ENCODE measurements around the gene HMG20B. TPM values are rescaled to one million over a fixed set of nuclear protein-coding genes. Genes with fewer than 3 reads are reported as not detected.
A peak's percentile ranks its signal among the peaks of the same experiment; 100 is the strongest.
"Not testable (repeated sequence)": the region's sequence is repeated elsewhere in the genome, so short reads cannot be mapped to it uniquely, and the experiment has no call there.

The HMG20B gene
- total RNA-seq, 1 experiment from 2014 or later: 69.3 TPM

- no peak for DNase-seq (ENCODE audit: low read depth)
These were observed 16.9 kb upstream of the HMG20B start for GRCh38 chr19:3555653-3556422.

- no peak for DNase-seq (ENCODE audit: low read depth)
These were observed 16.2 kb upstream of the HMG20B start for GRCh38 chr19:3556423-3556977.

GRCh38 chr19:3556978-3557460 is 15.7 kb upstream of the HMG20B start:
- peak; percentile 50 for DNase-seq (ENCODE audit: low read depth)

GRCh38 chr19:3557461-3558248 is 15.1 kb upstream of the HMG20B start, which contains the start of gene MFSD12:
Gene MFSD12 (minus strand): TSS chr19:3557586. CDS start chr19:3557403, 183 bp downstream.
- DNase-seq (ENCODE audit: low read depth): peak; percentile 90

- DNase-seq (ENCODE audit: low read depth): no peak
These were observed 8.8 kb upstream of the HMG20B start for GRCh38 chr19:3563709-3564524.

DNA sequence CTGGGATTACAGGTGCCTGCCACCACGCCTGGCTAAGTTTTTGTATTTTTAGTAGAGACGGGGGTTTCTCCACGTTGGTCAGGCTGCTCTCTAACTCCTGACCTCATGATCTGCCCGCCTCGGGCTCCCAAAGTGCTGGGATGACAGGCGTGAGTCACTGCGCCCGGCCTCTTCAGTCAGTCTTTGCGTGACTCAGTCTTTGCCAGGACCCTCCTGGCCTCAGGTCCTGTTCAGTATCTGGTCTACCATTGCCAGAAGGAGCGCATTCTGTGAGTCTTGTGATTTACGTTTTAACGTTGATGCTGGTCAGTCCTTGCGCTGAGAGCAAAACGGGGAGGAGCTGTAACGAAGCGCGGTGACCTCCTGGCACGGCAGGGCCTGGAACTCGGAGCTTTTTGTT is 7.6 kb upstream of the HMG20B start:
- peak; percentile 92 for DNase-seq (ENCODE audit: low read depth)

- DNase-seq (ENCODE audit: low read depth): not testable (repeated sequence)
These were observed 2.7 kb upstream of the HMG20B start for GRCh38 chr19:3570042-3570441.

DNA sequence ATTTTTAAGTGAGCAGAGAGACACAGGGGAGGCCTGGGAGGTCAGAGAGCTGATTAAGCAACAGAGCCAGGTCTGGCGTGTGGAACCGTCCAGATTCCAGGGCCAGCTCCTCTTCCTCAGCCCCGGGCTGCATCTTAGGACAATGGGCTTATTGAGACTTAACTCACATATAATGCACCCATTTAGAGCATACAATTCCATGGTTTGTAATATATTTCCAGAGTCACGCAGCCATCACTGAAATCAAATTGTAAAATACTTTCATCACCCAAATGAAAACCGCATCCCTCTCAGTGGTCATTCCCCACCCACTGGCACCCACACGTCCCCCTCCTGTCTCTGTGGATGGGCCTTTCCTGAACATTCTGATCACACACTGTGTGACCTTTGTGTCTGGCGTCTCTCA is 2.1 kb upstream of the HMG20B start:
- DNase-seq (ENCODE audit: low read depth): no peak

GRCh38 chr19:3572132-3572854 is 451 bp upstream of the HMG20B start:
- peak; percentile 100 for DNase-seq (ENCODE audit: low read depth)

DNA sequence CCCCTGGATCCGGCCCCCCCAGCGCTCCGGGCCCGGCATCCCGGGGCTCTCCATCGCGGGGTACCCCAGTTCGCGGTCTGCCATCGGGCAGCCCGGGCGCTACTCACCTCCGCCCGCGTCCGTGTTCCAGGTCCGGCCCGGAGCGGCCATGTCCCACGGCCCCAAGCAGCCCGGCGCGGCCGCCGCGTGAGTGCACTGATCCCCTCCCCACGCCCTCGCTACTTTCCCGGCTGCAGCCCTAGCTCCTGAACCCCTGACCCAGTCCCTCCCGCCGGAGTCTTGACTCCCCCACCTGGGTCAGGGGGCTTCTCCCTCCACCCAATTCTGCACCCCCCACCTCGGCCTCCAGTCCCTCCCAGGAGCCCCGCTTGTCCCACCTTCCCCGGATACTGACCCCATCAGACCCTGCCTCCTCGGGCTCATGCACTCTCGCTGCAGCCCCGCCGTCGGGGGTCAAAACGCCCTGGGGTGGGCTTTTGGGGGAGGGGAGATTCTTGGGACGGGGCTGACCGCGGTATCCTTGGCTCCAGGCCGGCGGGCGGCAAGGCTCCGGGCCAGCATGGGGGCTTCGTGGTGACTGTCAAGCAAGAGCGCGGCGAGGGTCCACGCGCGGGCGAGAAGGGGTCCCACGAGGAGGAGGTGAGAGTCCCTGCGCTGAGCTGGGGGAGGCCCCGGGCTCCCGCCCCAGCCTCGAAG is 566 bp downstream of the HMG20B start:
- no peak for DNase-seq (ENCODE audit: low read depth)

GRCh38 chr19:3573858-3574637 is 1.3 kb downstream of the HMG20B start:
- DNase-seq (ENCODE audit: low read depth): peak; percentile 91

GRCh38 chr19:3575260-3575741 is 2.6 kb downstream of the HMG20B start:
- DNase-seq (ENCODE audit: low read depth): peak; percentile 65

DNA sequence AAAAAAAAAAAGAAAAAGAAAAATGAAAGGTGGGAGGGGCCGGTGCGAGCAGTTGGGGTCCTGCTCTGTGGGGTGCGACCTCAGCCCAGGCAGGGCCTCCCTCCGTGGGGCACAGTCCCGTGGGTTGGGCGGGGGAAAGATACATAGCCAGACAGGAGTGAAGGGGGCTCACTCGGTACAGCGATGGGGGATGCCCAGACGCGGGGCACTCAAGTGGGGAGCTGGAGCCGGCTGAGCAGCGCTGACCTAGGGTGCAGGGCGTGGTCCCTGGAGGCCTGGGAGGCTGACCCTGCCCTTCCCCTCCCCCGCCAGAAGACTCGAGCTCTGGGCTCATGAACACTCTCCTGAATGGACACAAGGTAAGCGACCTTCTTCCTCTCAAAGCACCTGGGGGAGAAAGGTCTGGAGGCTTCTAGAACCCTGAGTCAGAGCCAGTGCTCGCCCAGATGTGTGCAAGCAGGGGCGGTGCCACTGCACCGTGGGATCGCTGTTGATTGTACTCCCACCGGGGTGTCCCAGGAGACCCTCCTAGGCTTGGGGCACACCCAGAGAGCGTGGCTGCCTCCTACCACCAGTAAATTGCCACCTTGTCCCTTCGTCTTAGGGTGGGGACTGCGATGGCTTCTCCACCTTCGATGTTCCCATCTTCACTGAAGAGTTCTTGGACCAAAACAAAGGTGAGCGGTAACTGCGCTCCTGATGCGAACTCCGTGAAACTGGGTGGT is 3.4 kb downstream of the HMG20B start:
- no peak for DNase-seq (ENCODE audit: low read depth)

DNA sequence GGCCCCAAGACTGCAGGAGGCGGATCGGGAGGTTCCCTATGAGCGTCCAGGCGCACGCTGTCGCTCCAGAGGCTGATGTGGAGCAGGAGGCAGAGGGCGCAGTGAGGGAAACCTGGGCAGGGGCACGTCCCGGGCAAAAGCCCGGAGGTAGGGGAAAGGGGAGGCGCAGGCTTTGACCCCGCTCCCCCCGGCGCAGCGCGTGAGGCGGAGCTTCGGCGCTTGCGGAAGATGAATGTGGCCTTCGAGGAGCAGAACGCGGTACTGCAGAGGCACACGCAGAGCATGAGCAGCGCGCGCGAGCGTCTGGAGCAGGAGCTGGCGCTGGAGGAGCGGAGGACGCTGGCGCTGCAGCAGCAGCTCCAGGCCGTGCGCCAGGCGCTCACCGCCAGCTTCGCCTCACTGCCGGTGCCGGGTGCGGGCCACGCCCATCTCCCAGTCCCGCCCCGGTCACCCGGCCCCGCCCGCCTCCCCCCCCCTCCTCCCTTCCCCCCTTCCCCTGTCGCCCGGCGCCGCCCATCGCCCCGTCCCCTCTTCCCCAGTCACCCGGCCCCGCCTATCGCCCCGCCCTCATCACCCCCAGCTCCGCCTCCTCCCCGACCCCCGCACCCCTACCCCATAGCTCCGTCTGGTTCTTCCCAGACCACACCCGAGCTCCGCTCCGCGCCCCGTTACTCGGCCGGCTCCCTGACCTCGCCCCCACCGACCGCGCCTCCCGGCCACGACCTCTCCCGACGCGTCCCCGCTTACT is 4.1 kb downstream of the HMG20B start:
- DNase-seq (ENCODE audit: low read depth): no peak

- DNase-seq (ENCODE audit: low read depth): no peak
These were observed 5.1 kb downstream of the HMG20B start for GRCh38 chr19:3577723-3578344.

GRCh38 chr19:3578390-3578789 is 5.6 kb downstream of the HMG20B start:
- DNase-seq (ENCODE audit: low read depth): no peak

Measured in HT1080 (cell line).